ENCODE results near the gene ZBTB40. TPM values are rescaled to one million over a fixed set of nuclear protein-coding genes. Genes with fewer than 3 reads are reported as not detected.
A peak's percentile ranks its signal among the peaks of the same experiment; 100 is the strongest.

The ZBTB40 gene
- total and polyA plus RNA-seq, 9 of the 15 experiments (the other 6 are each of a cell fraction or from before 2014, with no cell fraction given): 2.6 to 26.0 (median 18.8) TPM

DNA sequence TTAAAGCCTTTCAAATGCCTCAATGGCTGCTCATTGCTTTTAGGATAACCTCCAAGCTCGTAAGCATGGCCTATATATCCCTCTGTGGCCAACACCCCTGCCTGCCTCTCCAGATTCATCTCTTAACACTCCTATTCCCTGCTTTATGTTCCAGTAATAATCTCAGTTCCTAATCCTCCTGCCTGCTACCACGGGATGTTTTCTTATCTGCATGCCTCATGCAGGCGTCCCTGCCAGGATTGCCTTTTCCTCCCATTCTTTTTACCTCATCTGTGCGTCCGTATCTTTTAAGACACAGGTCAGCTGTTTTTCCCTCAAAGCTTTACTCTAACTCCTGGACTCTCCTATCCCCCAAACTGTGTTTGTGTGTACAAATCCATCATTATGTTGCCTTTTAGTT lies 36.1 kb downstream of the ZBTB40 start:
- Histone ChIP-seq H3K36me3 (ENCODE audit: control insufficient read depth, insufficient read depth, low read length) (peaks cover 30% of the 10 kb centered on the region; the same call in 2 of the 3 replicates), H3K9me1 (ENCODE audit: control insufficient read depth, insufficient read depth, low read length) (peaks cover 4% of the 10 kb centered on the region), H3K79me2 (ENCODE audit: control insufficient read depth, insufficient read depth, low read length) (peaks cover 42% of the 10 kb centered on the region), H3K4me2 (ENCODE audit: insufficient read depth, low read length) (no peak overlapping the region), H2AFZ (ENCODE audit: low read depth, low read length) (no peak overlapping the region), H3K9me3 (replicated peaks; ENCODE audit: control insufficient read depth, insufficient read depth, low read depth, low read length) (0 out of 2 replicates have a peak, but pooled peaks cover 2% of the 10 kb centered on the region), H4K20me1 (replicated peaks; ENCODE audit: control insufficient read depth, insufficient read depth, low read length) (peaks cover 22% of the 10 kb centered on the region), H3K27ac (ENCODE audit: extremely low read depth, low read depth, low read length) (no peak overlapping the region), H3K4me1 (replicated peaks in 1 of 2; ENCODE audit: control insufficient read depth in 2 of 2, insufficient read depth in 2 of 2, low read length in 2 of 2) (peaks cover 2 to 23% of the 10 kb centered on the region in 2 experiments; a peak in 4 of 5 replicates), H3K27me3 (ENCODE audit: control insufficient read depth in 2 of 2, insufficient read depth in 2 of 2, low read length in 2 of 2) (no peaks in the 10 kb centered on the region), H3K9ac (ENCODE audit: insufficient read depth in 1 of 2, low read depth in 2 of 2, low read length in 2 of 2) (no peak overlapping the region), H3K4me3 (no peak overlapping the region)
- CTCF ChIA-PET (ENCODE audit: low intra/inter-chr PET ratio): interaction anchor here (0.9 kb wide), 1 partner anchor 33 kb away, joined by 4 read pairs; no protein-coding TSS in a partner anchor
- DNase-seq (ENCODE audit: extremely low read depth in 1 of 4, low spot score in 3 of 4): peak in 2 of 4 experiments; percentile 42 to 56
- POLR2A ChIA-PET: interaction anchor here (0.6 kb wide), 1 partner anchor 1665 kb away, joined by 3 read pairs; no protein-coding TSS in a partner anchor
- no peak for FAIRE-seq
- intact Hi-C loops (cut with micrococcal nuclease): no loop called here
- ATAC-seq: peak; percentile 47
- in situ Hi-C loops (cut with MboI): no loop called here
- WGBS (ENCODE audit: insufficient coverage, low coverage, missing lambda C conversion rate): 6% methylated on average over 5 of the region's 5 CpGs
- no TSS peak for BruUV-seq (replicated peaks)
- TF ChIP-seq SMARCE1 (IDR thresholded peaks at IDR 0.05) (0 out of 2 replicates have a peak, but pooled peaks have one; percentile 27), CREB1 (IDR thresholded peaks at IDR 0.05) (0 out of 2 replicates have a peak, but pooled peaks have one; percentile 19), CREB1 (CRISPR knock-in tag; IDR thresholded peaks at IDR 0.05) (no peak), FOXK2 (conservative IDR thresholded peaks at IDR 0.05 in 1 of 2, IDR thresholded peaks at IDR 0.05 in 1 of 2; ENCODE audit: low read depth in 2 of 2) (0 out of 4 replicates have a peak, but pooled peaks of 1 of the 2 experiments have one; percentile 17), ZFP30 (CRISPR knock-in tag; IDR thresholded peaks at IDR 0.05; ENCODE audit: borderline replicate concordance) (no peak), RFX7 (CRISPR knock-in tag; IDR thresholded peaks at IDR 0.05) (no peak), ZNF644 (tag; IDR thresholded peaks at IDR 0.05; ENCODE audit: low read depth) (0 out of 2 replicates have a peak, but pooled peaks have one; percentile 17), TEAD1 (CRISPR knock-in tag; IDR thresholded peaks at IDR 0.05) (no peak), DPF2 (IDR thresholded peaks at IDR 0.05) (peak; percentile 56), ZNF253 (CRISPR knock-in tag; conservative IDR thresholded peaks at IDR 0.05) (no peak), MTA2 (IDR thresholded peaks at IDR 0.05; ENCODE audit: low read depth) (peak; percentile 68)
- TF ChIP-seq, protein P1, sequence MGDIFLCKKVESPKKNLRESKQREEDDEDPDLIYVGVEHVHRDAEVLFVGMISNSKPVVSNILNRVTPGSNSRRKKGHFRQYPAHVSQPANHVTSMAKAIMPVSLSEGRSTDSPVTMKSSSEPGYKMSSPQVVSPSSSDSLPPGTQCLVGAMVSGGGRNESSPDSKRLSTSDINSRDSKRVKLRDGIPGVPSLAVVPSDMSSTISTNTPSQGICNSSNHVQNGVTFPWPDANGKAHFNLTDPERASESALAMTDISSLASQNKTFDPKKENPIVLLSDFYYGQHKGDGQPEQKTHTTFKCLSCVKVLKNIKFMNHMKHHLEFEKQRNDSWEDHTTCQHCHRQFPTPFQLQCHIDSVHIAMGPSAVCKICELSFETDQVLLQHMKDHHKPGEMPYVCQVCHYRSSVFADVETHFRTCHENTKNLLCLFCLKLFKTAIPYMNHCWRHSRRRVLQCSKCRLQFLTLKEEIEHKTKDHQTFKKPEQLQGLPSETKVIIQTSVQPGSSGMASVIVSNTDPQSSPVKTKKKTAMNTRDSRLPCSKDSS (IDR thresholded peaks at IDR 0.05; ENCODE audit: low read depth, partially characterized antibody): no peak
- TF ChIP-seq, protein P2, sequence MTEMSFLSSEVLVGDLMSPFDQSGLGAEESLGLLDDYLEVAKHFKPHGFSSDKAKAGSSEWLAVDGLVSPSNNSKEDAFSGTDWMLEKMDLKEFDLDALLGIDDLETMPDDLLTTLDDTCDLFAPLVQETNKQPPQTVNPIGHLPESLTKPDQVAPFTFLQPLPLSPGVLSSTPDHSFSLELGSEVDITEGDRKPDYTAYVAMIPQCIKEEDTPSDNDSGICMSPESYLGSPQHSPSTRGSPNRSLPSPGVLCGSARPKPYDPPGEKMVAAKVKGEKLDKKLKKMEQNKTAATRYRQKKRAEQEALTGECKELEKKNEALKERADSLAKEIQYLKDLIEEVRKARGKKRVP (CRISPR knock-in tag; IDR thresholded peaks at IDR 0.05): no peak
- TF ChIP-seq, protein P3, sequence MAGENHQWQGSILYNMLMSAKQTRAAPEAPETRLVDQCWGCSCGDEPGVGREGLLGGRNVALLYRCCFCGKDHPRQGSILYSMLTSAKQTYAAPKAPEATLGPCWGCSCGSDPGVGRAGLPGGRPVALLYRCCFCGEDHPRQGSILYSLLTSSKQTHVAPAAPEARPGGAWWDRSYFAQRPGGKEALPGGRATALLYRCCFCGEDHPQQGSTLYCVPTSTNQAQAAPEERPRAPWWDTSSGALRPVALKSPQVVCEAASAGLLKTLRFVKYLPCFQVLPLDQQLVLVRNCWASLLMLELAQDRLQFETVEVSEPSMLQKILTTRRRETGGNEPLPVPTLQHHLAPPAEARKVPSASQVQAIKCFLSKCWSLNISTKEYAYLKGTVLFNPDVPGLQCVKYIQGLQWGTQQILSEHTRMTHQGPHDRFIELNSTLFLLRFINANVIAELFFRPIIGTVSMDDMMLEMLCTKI (IDR thresholded peaks at IDR 0.05; ENCODE audit: partially characterized antibody): no peak
- TF ChIP-seq, protein P4, sequence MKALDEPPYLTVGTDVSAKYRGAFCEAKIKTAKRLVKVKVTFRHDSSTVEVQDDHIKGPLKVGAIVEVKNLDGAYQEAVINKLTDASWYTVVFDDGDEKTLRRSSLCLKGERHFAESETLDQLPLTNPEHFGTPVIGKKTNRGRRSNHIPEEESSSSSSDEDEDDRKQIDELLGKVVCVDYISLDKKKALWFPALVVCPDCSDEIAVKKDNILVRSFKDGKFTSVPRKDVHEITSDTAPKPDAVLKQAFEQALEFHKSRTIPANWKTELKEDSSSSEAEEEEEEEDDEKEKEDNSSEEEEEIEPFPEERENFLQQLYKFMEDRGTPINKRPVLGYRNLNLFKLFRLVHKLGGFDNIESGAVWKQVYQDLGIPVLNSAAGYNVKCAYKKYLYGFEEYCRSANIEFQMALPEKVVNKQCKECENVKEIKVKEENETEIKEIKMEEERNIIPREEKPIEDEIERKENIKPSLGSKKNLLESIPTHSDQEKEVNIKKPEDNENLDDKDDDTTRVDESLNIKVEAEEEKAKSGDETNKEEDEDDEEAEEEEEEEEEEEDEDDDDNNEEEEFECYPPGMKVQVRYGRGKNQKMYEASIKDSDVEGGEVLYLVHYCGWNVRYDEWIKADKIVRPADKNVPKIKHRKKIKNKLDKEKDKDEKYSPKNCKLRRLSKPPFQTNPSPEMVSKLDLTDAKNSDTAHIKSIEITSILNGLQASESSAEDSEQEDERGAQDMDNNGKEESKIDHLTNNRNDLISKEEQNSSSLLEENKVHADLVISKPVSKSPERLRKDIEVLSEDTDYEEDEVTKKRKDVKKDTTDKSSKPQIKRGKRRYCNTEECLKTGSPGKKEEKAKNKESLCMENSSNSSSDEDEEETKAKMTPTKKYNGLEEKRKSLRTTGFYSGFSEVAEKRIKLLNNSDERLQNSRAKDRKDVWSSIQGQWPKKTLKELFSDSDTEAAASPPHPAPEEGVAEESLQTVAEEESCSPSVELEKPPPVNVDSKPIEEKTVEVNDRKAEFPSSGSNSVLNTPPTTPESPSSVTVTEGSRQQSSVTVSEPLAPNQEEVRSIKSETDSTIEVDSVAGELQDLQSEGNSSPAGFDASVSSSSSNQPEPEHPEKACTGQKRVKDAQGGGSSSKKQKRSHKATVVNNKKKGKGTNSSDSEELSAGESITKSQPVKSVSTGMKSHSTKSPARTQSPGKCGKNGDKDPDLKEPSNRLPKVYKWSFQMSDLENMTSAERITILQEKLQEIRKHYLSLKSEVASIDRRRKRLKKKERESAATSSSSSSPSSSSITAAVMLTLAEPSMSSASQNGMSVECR (CRISPR knock-in tag; IDR thresholded peaks at IDR 0.05): no peak

All from K562 (cell line).